SKM-1 (cell line): ENCODE results near the gene NACAD.

ENCODE experiments used
- DNase-seq: peaks from one replicate; lab custom pipeline; 2025; ENCODE audit not compliant: unreplicated experiment; lab: John Stamatoyannopoulos, UW

Gene NACAD

GRCh38 chr7:45076946-45077345, 11.8 kb downstream of the NACAD start:
- no peak for DNase-seq

GRCh38 chr7:45075871-45076796, 12.6 kb downstream of the NACAD start:
- DNase-seq: no peak

GRCh38 chr7:45075355-45075644, 13.5 kb downstream of the NACAD start:
- no peak for DNase-seq

- no peak for DNase-seq
Observed at GRCh38 chr7:45074528-45075354, 14.0 kb downstream of the NACAD start.

- no peak for DNase-seq
Observed at GRCh38 chr7:45073786-45074527, 14.8 kb downstream of the NACAD start.

- DNase-seq: no peak
Observed at GRCh38 chr7:45073031-45073785, 15.6 kb downstream of the NACAD start.

GRCh38 chr7:45072131-45073030, 16.4 kb downstream of the NACAD start:
- DNase-seq: peak; percentile 46

- no peak for DNase-seq
Observed at GRCh38 chr7:45071528-45071927, 17.2 kb downstream of the NACAD start.

- DNase-seq: no peak
Observed at GRCh38 chr7:45070254-45070642, 18.5 kb downstream of the NACAD start.

- DNase-seq: no peak
Observed at GRCh38 chr7:45069444-45070253, 19.1 kb downstream of the NACAD start.

GRCh38 chr7:45068236-45069023, 20.3 kb downstream of the NACAD start:
- no peak for DNase-seq

- no peak for DNase-seq
Observed at GRCh38 chr7:45067582-45067981, 21.2 kb downstream of the NACAD start.

- DNase-seq: no peak
Observed at GRCh38 chr7:45066409-45066808, 22.4 kb downstream of the NACAD start.

- DNase-seq: no peak
Observed at GRCh38 chr7:45065031-45065995, 23.5 kb downstream of the NACAD start.

- no peak for DNase-seq
Observed at GRCh38 chr7:45064047-45064725, 24.6 kb downstream of the NACAD start.

GRCh38 chr7:45061806-45062425, 26.9 kb downstream of the NACAD start:
- DNase-seq: no peak
